Activated CD4-positive, alpha-beta T cell treated with anti-CD3 and anti-CD28 coated beads, Interleukin-2, amount 50 U/mL, for 48 hours (primary cell): ENCODE measurements around the gene NECTIN2.
"Not testable (repeated sequence)": the region's sequence is repeated elsewhere in the genome, so short reads cannot be mapped to it uniquely, and the experiment has no call there.

Experiments
- DNase-seq, 2 experiments: peaks; one replicate each; pipeline ENCODE4 v3.0.0-alpha.2; 2020

NECTIN2 gene

GRCh38 chr19:44817725-44818465, 28.2 kb upstream of the NECTIN2 start:
- DNase-seq, result no peak

- no peak for DNase-seq
These were observed 27.5 kb upstream of the NECTIN2 start for GRCh38 chr19:44818466-44819031.

GRCh38 chr19:44819246-44819832, 26.8 kb upstream of the NECTIN2 start:
- no peak for DNase-seq

- DNase-seq, result no peak
These were observed 25.2 kb upstream of the NECTIN2 start for GRCh38 chr19:44820648-44821609.

- DNase-seq, result no peak
These were observed 23.9 kb upstream of the NECTIN2 start for GRCh38 chr19:44822177-44822576.

GRCh38 chr19:44822670-44823372, 23.3 kb upstream of the NECTIN2 start:
- DNase-seq, result no peak

GRCh38 chr19:44823373-44823698, 22.8 kb upstream of the NECTIN2 start:
- DNase-seq, result no peak

GRCh38 chr19:44824761-44825160, 21.3 kb upstream of the NECTIN2 start:
- no peak for DNase-seq

- not testable (repeated sequence) for DNase-seq
These were observed 13.2 kb upstream of the NECTIN2 start for GRCh38 chr19:44832875-44833274.

GRCh38 chr19:44834399-44834798, 11.7 kb upstream of the NECTIN2 start:
- not testable (repeated sequence) for DNase-seq

- no peak for DNase-seq
These were observed 6.8 kb upstream of the NECTIN2 start for GRCh38 chr19:44839276-44839675.

GRCh38 chr19:44840811-44841210, 5.3 kb upstream of the NECTIN2 start:
- no peak for DNase-seq

GRCh38 chr19:44841231-44841630, 4.9 kb upstream of the NECTIN2 start:
- no peak for DNase-seq

- DNase-seq, result peak in 1 of 2 experiments; percentile 16
These were observed 848 bp upstream of the NECTIN2 start for GRCh38 chr19:44845286-44845611.

GRCh38 chr19:44846455-44847143, 502 bp downstream of the NECTIN2 start:
- no peak for DNase-seq

GRCh38 chr19:44847144-44848035, 1.3 kb downstream of the NECTIN2 start:
- DNase-seq, result no peak

- DNase-seq, result no peak
These were observed 2.1 kb downstream of the NECTIN2 start for GRCh38 chr19:44848036-44848811.

- DNase-seq, result no peak
These were observed 2.8 kb downstream of the NECTIN2 start for GRCh38 chr19:44848812-44849447.

GRCh38 chr19:44850641-44851109, 4.6 kb downstream of the NECTIN2 start:
- DNase-seq, result no peak

GRCh38 chr19:44851427-44851826, 5.3 kb downstream of the NECTIN2 start:
- no peak for DNase-seq
